ENCODE results near the gene VAMP4.
"Not testable (repeated sequence)": the region's sequence is repeated elsewhere in the genome, so short reads cannot be mapped to it uniquely, and the experiment has no call there.

DNA sequence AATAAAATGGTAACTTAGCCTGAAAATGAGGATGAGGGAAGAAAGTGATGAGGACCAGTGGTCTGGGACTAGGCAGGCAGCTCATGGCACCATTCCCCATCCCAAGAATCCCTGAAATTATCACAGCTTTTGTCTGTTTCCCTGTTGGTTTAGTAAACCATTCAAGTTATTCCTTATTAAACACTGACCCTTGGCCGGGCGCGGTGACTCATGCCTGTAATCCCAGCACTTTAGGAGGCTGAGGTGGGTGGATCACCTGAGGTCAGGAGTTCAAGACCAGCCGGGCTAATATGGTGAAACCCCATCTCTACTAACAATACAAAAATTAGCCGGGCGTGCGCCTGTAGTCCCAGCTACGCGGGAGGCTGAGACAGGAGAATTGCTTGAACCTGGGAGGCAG is 85.7 kb downstream of the VAMP4 start:
- TF ChIP-seq, protein P1, sequence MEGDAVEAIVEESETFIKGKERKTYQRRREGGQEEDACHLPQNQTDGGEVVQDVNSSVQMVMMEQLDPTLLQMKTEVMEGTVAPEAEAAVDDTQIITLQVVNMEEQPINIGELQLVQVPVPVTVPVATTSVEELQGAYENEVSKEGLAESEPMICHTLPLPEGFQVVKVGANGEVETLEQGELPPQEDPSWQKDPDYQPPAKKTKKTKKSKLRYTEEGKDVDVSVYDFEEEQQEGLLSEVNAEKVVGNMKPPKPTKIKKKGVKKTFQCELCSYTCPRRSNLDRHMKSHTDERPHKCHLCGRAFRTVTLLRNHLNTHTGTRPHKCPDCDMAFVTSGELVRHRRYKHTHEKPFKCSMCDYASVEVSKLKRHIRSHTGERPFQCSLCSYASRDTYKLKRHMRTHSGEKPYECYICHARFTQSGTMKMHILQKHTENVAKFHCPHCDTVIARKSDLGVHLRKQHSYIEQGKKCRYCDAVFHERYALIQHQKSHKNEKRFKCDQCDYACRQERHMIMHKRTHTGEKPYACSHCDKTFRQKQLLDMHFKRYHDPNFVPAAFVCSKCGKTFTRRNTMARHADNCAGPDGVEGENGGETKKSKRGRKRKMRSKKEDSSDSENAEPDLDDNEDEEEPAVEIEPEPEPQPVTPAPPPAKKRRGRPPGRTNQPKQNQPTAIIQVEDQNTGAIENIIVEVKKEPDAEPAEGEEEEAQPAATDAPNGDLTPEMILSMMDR (IDR thresholded peaks at IDR 0.05), result not testable (repeated sequence)
- TF ChIP-seq POLR2A, EP300, POLR2AphosphoS5 (IDR thresholded peaks at IDR 0.05): not testable (repeated sequence)
